Brain microvascular endothelial cell (primary cell): ENCODE data around the gene DCBLD2.

Source experiments
- DNase-seq: peaks from one replicate; pipeline ENCODE4 v3.0.0-alpha.2; 2020
- H3K27ac ChIP-seq: fragments of 250-450 bp; sonication (Bioruptor Pico); 2 replicates; pipeline ENCODE4 v1.5.1; 2020; ENCODE audit warnings: mild to moderate bottlenecking, moderate library complexity
- H3K27me3 ChIP-seq: fragments of 250-450 bp; sonication (Bioruptor Pico); replicated peaks from 2 replicates; pipeline ENCODE4 v1.5.1; 2020; ENCODE audit warnings: mild to moderate bottlenecking
- H3K36me3 ChIP-seq: fragments of 250-450 bp; sonication (Bioruptor Pico); replicated peaks from 2 replicates; pipeline ENCODE4 v1.5.1; 2020; ENCODE audit warnings: mild to moderate bottlenecking
- H3K4me3 ChIP-seq: 2 replicates; pipeline ENCODE4 v1.5.1; 2011; ENCODE audit warnings: low read depth, mild to moderate bottlenecking, control low read depth, low read length, moderate library complexity
- CTCF ChIP-seq: IDR thresholded peaks from 2 replicates; pipeline ENCODE4 v1.5.1; 2011; ENCODE audit warnings: low read depth, mild to moderate bottlenecking, moderate library complexity, low read length, control low read depth, inconsistent platforms; ENCODE audit errors: missing control alignments
- in situ Hi-C: cut with HindIII; loops from 2 replicates; pipeline ENCODE4 v1.10.0; 2017; ENCODE audit warnings: low sequenced_read_pairs, low pct_ligation_motif_present

Gene DCBLD2

DNA sequence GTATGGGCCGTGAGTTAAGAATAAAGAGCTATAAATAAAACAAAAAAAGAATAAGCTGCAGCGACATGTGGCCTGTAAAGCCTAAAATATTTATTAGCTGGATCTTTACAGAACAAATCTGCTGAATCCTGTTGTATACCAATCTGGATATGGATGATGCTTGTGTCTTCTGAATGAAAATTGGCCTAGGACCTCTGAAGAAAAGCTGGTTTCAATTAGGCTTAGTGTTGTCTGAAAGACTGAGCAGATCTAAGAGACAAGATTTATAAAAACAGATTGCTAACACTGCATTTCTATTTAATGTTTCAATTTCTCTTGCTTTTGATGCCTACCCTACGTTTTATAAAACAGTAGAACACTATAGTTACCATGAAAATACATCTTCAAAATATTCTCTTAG lies 80.4 kb downstream of the DCBLD2 start:
- Histone ChIP-seq H3K4me3 (no peak overlapping the region), H3K36me3 (peaks cover 60% of the 10 kb centered on the region), H3K27me3 (no peaks in the 10 kb centered on the region), H3K27ac (no peak overlapping the region)
- DNase-seq = no peak
- in situ Hi-C loops = loop anchor here (25.0 kb wide), 1 partner anchor 166 kb away; no protein-coding TSS in a partner anchor
- TF ChIP-seq CTCF = no peak

DNA sequence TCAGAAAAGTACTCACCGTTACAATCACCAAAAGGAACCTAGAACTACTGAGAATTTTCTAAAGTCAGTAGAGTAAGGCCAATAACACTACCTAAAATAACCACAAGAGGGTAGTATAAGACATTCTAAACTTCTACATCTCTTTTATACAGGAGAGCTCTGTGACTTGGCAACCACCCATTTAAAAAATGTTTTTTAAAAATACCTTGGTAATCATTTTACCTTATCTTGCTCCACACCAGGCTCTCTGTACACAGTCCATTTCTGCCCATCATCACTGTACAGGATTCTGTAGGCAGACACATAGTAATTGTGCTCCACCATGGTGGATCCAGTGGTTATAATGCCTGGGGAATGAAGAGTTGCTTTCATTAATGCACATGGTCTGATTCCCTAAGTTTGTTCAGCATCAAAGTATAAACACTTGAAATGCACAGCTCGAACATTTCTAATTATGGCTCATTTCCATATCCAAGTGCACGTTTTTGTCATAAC lies 83.9 kb downstream of the DCBLD2 start:
- DNase-seq = no peak
- Histone ChIP-seq H3K27me3 (no peaks in the 10 kb centered on the region), H3K4me3 (no peak overlapping the region), H3K36me3 (peaks cover 73% of the 10 kb centered on the region), H3K27ac (no peak overlapping the region)
- in situ Hi-C loops = loop anchor here (25.0 kb wide), 1 partner anchor 170 kb away; no protein-coding TSS in a partner anchor
- TF ChIP-seq CTCF = peak; percentile 34

- Histone ChIP-seq H3K36me3 (peaks cover 74% of the 10 kb centered on the region), H3K4me3 (no peak overlapping the region), H3K27me3 (no peaks in the 10 kb centered on the region), H3K27ac (peak overlapping the region; percentile 49)
- no peak for TF ChIP-seq CTCF
- DNase-seq = peak; percentile 63
- in situ Hi-C loops = loop anchor here (25.0 kb wide), 1 partner anchor 172 kb away; no protein-coding TSS in a partner anchor
Observed at GRCh38 chr3:98814817-98815420, 86.6 kb downstream of the DCBLD2 start.

DNA sequence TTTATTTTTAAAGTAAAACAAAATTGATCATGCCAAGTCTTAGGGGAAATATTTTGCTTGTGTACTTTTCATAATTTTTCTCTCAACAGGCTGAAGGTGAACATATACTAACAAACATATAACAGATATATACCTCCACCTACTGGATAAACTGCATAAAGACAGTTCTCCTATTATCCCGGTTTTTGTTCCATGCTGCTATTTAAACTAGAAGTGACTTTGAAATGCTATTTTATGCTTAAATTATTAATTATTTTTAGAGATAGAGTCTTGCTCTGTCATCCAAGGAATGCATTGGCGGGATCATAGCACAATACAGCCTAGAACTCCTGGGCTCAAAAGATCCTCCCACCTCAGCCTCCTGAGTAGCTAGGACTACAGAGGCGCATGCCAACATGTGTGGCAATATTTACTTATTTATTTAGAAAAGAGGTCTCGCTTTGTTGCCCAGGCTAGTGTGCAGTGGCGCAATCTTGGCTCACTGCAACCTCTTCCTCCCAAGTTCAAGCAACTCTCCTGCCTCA lies 88.6 kb downstream of the DCBLD2 start:
- Histone ChIP-seq H3K36me3 (peaks cover 75% of the 10 kb centered on the region), H3K4me3 (no peak overlapping the region), H3K27me3 (no peaks in the 10 kb centered on the region), H3K27ac (no peak overlapping the region)
- peak; percentile 39 for TF ChIP-seq CTCF
- DNase-seq = no peak
- in situ Hi-C loops = loop anchor here (25.0 kb wide), 1 partner anchor 174 kb away; no protein-coding TSS in a partner anchor

DNA sequence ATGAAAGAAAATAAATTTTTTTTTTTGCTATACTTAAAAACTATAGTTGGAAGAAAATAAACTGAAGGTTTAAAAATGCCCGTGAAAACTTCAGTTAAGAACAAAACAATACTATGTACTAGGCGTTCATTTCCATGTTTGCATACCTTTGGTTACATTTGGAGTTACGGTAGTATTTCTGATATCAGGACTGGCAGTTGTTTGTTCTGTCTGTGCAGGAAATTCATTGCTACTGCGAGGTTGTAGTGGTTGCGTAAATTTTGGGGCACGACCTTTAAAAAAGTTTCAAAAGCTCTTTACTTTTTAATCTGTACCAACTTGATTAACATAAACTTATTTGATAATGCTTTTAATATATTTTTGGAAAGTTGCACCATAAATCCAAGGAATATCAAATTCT lies 90.4 kb downstream of the DCBLD2 start:
- Histone ChIP-seq H3K27ac (no peak overlapping the region), H3K27me3 (no peaks in the 10 kb centered on the region), H3K4me3 (no peak overlapping the region), H3K36me3 (peaks cover 76% of the 10 kb centered on the region)
- no peak for DNase-seq
- in situ Hi-C loops = loop anchor here (25.0 kb wide), 1 partner anchor 176 kb away; no protein-coding TSS in a partner anchor
- TF ChIP-seq CTCF = no peak
